ENCODE results near the gene CARD9.

The CARD9 gene

DNA sequence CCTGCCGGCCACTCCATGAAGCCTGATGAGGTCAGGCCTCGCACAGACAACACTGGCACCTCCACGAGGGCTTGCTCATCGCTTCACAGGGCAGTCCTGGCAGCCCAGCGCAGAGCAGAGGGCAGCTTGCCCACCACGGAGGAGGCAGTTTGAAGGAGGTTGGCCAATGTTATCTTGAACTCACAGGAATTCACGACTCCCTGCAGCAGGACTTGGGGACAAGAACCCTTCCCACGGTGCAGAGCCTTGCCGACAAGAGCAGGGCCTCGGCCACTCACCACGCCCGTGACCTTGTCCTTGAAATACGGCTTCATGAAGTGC is 21.5 kb upstream of the CARD9 start:
- Mint-ChIP-seq H3K4me3 (no peak overlapping the region), H3K4me1 (ENCODE audit: low read depth) (peaks cover 12% of the 10 kb centered on the region), H3K27me3 (no peaks in the 10 kb centered on the region), H3K36me3 (peaks cover 8% of the 10 kb centered on the region), H3K27ac (no peak overlapping the region), H3K9me3 (ENCODE audit: low read depth) (no peaks in the 10 kb centered on the region)

DNA sequence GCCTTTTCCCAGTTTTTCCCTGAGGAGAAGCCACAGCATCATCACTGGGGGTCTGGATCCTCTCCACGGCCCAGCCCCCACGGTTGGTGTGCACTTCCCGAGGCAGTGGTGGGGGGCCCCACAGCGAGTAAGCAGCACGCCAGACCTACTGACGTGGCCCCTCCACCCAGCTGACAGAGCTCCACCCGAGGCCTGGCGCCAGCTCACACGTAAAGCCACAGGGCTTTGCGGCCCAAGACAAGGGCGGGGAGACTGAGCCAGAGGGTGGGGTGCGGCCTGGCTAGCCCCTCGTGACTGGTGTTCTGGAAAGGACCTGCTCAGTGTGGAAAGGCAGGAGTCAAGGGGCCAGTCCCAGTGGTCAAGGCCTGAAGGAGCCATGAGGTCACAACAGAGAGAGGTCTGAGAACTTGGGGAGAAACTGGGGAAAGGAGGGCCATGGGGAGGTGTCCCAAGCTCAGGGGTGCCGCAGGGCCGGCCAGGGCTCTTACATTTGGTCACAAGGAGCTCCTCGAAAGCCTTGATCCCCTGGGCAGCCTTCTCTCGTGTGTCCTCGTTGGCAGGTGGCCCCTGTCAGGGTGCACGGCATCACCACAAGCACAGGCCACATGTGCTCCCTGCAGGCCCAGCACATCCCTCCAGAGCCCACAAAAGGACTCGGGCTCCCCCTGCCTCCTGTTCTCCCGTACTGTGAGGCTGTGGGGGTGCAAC is 21.0 kb upstream of the CARD9 start:
- Mint-ChIP-seq H3K27ac (no peak overlapping the region), H3K27me3 (no peaks in the 10 kb centered on the region), H3K4me1 (ENCODE audit: low read depth) (peaks cover 12% of the 10 kb centered on the region), H3K36me3 (peaks cover 8% of the 10 kb centered on the region), H3K9me3 (ENCODE audit: low read depth) (no peaks in the 10 kb centered on the region), H3K4me3 (no peak overlapping the region)

DNA sequence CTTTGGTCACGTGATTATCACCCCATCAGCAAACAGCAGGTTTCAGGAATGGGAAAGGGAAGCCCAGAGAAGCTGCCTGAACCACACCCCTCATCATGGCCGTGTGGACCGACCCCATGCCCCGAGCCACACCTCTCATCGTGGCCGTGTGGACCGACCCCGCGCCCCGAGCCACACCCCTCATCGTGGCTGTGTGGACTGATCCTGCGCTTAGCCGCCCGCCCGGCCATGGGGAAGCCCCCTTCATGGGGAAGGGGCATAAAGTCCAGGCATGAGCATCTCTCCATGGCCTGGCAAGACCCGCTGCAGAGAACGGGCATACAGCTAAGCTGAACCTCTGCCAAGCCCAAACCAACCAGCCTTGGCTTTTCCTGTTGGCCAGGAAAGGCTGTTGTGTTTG is 20.1 kb upstream of the CARD9 start:
- Mint-ChIP-seq H3K4me3 (no peak overlapping the region), H3K27ac (no peak overlapping the region), H3K36me3 (peaks cover 5% of the 10 kb centered on the region), H3K9me3 (ENCODE audit: low read depth) (no peaks in the 10 kb centered on the region), H3K27me3 (no peaks in the 10 kb centered on the region), H3K4me1 (ENCODE audit: low read depth) (peaks cover 4% of the 10 kb centered on the region)

DNA sequence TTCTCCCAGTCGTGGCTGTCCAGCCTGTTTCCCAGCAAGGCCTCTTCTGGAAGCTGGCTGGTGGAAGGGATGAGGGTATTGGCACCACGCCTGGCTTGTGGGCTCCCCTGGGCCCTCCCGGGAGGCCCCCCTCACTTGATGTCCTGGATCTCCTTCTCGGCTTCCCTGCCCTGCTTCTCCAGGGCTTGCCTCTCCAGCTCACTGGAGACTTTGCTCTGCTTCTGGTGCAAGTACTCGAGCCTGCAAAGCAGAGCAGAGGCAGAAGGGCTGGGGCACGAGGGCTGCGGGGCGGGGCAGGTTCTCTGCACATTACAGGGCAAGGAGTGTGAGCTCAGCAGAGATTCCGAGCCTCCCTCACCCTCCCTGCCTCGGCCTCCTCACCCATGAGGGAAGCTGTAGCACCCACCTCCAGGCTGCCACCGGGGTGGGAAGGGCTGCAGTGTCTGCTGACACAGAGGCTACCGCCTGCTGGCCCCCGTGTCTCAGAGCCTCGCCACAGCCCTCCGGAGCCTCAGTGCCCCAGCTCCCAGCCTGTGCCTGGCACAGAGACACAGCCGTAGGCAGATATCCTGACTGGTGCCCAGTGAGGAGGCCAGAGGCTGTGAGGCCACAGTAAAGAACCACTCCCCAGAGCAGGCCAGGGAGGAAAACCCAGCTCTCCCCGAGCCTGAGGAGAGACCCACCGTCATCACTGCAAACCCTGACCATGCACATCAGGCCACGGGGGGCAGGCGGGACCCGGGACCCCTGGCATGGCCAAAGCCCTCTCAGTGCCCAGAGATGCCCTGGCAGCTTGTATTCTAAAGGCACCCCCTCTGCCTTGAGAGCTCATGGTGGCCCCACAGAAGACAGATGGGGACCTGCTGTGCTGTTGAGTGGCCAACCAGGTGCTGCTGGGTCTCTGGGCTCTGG is 19.3 kb upstream of the CARD9 start:
- Mint-ChIP-seq H3K36me3 (peaks cover 7% of the 10 kb centered on the region), H3K4me1 (ENCODE audit: low read depth) (no peaks in the 10 kb centered on the region)

DNA sequence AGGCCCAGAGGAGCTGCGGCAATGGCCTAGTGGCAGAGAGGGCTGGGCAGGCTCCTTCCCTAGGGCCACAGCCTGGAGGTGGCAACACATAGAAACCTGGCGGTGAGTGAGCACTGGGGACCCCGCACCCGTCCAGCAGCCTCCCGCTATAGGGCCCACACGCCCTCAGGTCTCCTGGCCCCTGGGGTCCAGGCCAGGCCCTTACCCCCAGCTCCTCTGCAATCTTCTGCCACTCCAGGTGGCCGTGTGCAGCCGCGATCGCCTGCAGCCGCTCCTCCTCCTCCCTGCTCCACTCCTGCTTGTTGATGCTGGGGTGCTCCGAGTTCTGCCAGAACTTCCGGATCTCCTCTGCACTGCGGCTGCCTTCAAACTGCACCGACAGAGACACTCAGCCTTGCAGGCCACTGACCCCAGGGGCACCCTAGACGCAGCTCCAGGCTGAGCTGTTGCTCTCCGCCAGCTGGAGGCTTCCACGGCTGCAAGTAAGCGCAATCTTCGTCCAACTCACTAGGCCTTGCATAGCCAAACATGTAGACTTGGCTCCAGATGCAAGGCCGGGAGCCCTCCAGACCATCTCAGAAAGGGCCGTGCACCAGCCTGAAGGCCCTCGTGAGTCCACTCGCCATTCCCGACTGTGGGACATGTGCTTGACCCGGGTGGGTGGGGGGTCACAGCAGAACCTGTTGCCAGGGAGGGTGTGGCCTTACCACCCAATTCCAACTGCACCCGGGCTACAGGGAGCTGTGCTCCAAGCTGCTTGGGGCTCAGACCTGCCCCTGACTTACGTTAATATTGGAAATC is 18.5 kb upstream of the CARD9 start:
- H3K27me3 Mint-ChIP-seq, result no peaks in the 10 kb centered on the region
- no peaks in the 10 kb centered on the region for H3K4me1 Mint-ChIP-seq (ENCODE audit: low read depth)
- H3K9me3 Mint-ChIP-seq (ENCODE audit: low read depth), result no peaks in the 10 kb centered on the region
- peaks cover 10% of the 10 kb centered on the region for H3K36me3 Mint-ChIP-seq
- H3K27ac Mint-ChIP-seq, result no peak overlapping the region
- H3K4me3 Mint-ChIP-seq, result no peak overlapping the region

More for the DNA sequence above, 19.3 kb upstream of the CARD9 start:
- Mint-ChIP-seq H3K27ac (no peak overlapping the region), H3K27me3 (no peaks in the 10 kb centered on the region), H3K9me3 (ENCODE audit: low read depth) (no peaks in the 10 kb centered on the region), H3K4me3 (no peak overlapping the region)

DNA sequence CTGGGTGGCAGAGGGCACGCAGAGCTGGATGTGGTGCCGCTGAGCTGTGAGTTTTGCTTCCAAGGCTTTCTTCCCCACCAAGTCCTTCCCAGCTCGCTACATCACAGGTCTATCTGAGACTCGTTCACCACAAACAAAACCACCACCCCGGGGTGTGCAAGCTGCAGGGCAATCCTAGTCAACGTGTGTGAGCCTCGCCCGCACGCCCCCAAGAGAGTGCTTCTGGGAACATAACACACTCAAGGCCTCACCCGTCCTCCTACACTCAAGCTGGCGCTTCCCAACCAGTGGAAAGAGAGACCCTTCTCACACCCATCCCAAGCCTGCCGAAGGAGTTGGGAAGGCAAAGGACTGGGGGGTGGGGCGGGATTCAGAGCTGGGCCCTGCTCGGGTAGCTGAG is 15.9 kb upstream of the CARD9 start:
- H3K4me1 Mint-ChIP-seq (ENCODE audit: low read depth), result peaks cover 19% of the 10 kb centered on the region
- H3K9me3 Mint-ChIP-seq (ENCODE audit: low read depth), result no peaks in the 10 kb centered on the region
- no peak overlapping the region for H3K27ac Mint-ChIP-seq
- H3K4me3 Mint-ChIP-seq, result no peak overlapping the region
- no peaks in the 10 kb centered on the region for H3K27me3 Mint-ChIP-seq
- H3K36me3 Mint-ChIP-seq, result peaks cover 17% of the 10 kb centered on the region

DNA sequence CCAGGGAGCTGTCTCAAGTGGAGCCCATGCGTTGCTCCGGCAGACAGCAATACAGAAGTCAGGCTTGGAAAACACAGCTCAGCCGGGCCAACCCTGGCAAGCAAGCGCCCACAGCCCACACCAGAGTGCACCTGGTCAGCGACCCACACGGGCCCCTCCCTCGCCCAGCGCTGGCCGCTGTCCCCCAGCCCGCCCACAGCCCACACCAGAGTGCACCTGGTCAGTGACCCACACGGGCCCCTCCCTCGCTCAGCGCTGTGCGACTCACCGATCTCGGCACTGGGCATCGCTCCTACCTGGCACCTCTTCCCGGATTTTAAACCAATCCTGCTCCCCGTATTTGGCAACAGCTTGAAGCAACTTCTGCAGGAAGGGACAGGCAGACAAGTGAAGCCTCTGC is 13.7 kb upstream of the CARD9 start:
- H3K4me3 Mint-ChIP-seq, result no peak overlapping the region
- H3K27me3 Mint-ChIP-seq, result no peaks in the 10 kb centered on the region
- H3K9me3 Mint-ChIP-seq (ENCODE audit: low read depth), result no peaks in the 10 kb centered on the region
- peaks cover 19% of the 10 kb centered on the region for H3K4me1 Mint-ChIP-seq (ENCODE audit: low read depth)
- peaks cover 20% of the 10 kb centered on the region for H3K36me3 Mint-ChIP-seq
- no peak overlapping the region for H3K27ac Mint-ChIP-seq

DNA sequence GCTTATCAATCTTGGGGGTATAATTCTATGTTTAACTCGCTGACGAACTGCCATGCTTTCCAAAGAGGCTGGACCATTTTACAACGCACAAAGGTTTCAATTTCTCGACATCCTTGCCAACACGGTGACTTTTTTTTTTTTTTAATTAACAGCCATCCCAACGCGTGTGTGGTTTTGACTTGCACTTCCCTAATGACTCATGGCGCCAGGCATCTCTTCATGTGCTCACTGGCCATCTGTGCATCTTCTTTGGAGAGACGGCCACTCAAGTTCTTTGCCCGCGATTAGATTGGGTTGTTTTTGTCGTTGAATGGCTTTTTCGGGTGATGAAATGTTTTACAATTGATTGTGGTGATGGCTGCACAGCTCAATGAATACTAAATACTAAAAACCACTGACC is 12.5 kb upstream of the CARD9 start:
- Mint-ChIP-seq H3K36me3 (peaks cover 16% of the 10 kb centered on the region), H3K9me3 (ENCODE audit: low read depth) (no peaks in the 10 kb centered on the region), H3K4me3 (no peak overlapping the region), H3K27me3 (no peaks in the 10 kb centered on the region), H3K27ac (no peak overlapping the region), H3K4me1 (ENCODE audit: low read depth) (peaks cover 19% of the 10 kb centered on the region)

DNA sequence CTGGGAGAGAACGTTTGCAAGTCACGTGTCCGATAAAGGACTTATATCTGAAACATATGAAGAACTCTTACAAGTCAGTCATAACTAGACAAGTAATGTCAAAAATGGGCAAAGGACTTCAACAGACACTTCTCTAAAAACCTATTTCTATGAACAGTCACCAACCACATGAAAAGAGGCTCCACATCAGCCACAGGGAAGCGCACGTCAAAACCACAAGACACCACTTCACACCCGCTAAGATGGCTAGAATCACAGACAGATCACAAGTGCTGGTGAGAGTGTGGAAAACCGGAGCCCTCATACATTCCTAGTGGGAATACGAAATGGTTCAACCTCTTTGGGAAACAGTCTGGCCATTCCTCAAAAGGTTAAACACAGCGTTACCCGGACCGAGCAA is 11.5 kb upstream of the CARD9 start:
- H3K4me3 Mint-ChIP-seq, result peak overlapping the region; percentile 25
- H3K36me3 Mint-ChIP-seq, result peaks cover 16% of the 10 kb centered on the region
- no peaks in the 10 kb centered on the region for H3K27me3 Mint-ChIP-seq
- peaks cover 19% of the 10 kb centered on the region for H3K4me1 Mint-ChIP-seq (ENCODE audit: low read depth)
- no peaks in the 10 kb centered on the region for H3K9me3 Mint-ChIP-seq (ENCODE audit: low read depth)
- H3K27ac Mint-ChIP-seq, result peak overlapping the region; percentile 43

DNA sequence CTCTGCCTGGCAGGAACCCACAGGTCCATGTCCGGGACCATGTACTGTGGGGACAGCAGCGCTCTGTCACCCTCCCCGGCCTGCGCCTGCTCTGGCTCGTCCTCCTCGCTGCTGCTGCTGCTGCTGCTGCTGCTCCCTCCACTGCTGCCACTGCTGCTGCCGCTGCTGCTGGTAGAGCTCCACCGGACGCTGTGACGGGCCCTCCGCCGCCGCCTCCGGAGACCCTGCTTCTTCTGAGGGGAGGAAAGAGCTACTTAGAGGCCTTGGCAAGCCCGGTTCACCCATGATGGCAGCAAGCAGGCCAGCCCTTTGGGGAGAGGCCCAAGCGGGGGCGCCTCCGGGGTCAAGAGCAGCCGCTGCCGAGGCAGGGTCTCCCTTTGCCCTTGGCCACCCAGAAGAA is 10.0 kb upstream of the CARD9 start:
- Mint-ChIP-seq H3K27ac (no peak overlapping the region), H3K9me3 (ENCODE audit: low read depth) (no peaks in the 10 kb centered on the region), H3K4me1 (ENCODE audit: low read depth) (peaks cover 19% of the 10 kb centered on the region), H3K27me3 (no peaks in the 10 kb centered on the region), H3K36me3 (peaks cover 14% of the 10 kb centered on the region), H3K4me3 (no peak overlapping the region)

DNA sequence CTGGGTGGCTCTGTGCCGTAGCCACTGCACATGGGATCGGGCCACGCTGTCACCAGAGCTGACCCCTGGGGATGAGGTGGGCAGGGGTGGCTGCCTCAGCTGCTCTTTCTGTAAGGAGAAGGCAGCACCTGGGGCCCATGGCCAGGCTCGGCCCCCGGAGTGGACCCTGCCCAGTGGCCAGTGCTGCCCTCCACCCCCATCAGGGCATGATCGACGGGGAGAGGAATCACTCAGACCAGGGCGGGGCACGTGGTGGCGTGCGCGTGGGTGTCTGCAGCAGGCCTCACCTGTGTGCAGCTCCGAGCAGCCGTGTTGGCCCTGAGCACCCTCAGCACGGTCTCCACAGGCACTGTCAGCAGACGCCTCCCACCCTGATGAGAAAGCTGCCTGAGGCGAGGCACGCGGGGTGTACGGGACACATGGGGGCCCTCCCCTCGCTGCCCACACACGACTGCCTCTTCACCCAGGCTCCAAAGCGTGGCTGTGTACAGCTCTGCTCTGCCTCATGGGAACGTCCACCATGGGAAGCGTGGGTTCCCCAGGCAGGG is 8.6 kb upstream of the CARD9 start:
- no peaks in the 10 kb centered on the region for H3K27me3 Mint-ChIP-seq
- peaks cover 19% of the 10 kb centered on the region for H3K4me1 Mint-ChIP-seq (ENCODE audit: low read depth)
- peaks cover 10% of the 10 kb centered on the region for H3K36me3 Mint-ChIP-seq
- H3K9me3 Mint-ChIP-seq (ENCODE audit: low read depth), result no peaks in the 10 kb centered on the region
- H3K4me3 Mint-ChIP-seq, result no peak overlapping the region
- no peak overlapping the region for H3K27ac Mint-ChIP-seq

DNA sequence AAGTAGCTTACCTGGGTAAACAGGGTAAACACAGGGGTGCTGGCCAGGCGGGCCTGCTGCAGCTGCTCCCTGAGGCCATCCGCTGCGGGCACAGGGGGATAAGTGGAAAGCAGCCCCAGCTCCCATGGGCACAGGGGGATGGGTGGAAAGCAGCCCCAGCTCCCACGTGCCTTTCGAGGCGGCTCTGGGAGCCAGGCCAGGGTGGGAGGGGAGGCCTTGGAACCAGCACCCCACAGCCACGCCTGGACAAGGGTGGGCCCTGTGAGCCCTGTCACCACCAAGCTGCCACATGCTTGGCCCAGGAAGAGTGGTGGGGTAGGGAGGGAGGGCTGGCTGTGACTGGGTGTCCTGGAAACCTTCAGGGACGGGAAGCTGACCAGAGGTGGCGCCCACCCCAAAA is 7.8 kb upstream of the CARD9 start:
- Mint-ChIP-seq H3K4me3 (no peak overlapping the region), H3K27me3 (no peaks in the 10 kb centered on the region), H3K4me1 (ENCODE audit: low read depth) (peaks cover 19% of the 10 kb centered on the region), H3K27ac (no peak overlapping the region), H3K9me3 (ENCODE audit: low read depth) (no peaks in the 10 kb centered on the region), H3K36me3 (peaks cover 10% of the 10 kb centered on the region)

DNA sequence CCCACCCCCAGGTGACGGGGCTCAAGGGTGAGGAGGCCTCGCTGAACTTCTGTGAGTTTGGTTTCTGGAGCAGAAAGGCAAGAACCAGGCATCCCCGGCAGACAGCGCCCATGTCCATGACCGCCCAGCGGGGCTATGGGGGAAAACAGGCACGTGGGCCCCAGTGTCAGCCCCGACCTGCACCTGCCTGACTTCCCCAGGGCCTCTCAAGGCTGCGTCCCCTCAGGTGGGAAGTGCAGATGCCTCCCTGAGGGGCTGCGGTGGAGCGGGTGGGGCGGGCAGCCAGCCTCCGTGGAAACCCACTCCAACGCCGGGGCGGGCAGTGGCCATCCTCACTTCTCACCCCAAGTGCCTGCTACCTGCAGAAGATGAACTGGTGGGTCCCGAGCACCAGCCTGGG is 6.9 kb upstream of the CARD9 start:
- peaks cover 9% of the 10 kb centered on the region for H3K4me1 Mint-ChIP-seq (ENCODE audit: low read depth)
- H3K36me3 Mint-ChIP-seq, result peaks cover 10% of the 10 kb centered on the region

DNA sequence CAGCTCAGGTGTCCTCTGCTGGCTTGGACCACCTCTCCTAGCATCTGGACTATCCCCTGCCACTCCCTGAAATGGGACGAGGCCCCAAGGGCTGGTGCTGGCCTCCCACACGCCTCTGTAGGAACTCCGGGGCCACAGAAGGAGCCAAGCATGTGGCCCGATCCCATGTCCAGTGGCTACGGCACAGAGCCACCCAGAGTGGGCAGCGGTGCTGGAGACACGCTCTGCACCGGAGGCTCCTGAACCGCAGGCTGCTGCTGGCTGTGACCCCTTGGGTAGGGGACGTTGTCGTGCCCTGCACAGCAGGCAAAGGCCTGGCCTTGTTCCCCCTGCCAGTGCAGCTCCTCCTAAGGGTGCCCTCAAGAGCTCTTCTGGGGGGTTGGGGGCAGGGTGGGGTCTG is 6.4 kb upstream of the CARD9 start:
- H3K27me3 Mint-ChIP-seq, result no peaks in the 10 kb centered on the region
- no peaks in the 10 kb centered on the region for H3K9me3 Mint-ChIP-seq (ENCODE audit: low read depth)
- peaks cover 4% of the 10 kb centered on the region for H3K4me1 Mint-ChIP-seq (ENCODE audit: low read depth)
- no peak overlapping the region for H3K27ac Mint-ChIP-seq
- H3K36me3 Mint-ChIP-seq, result peaks cover 7% of the 10 kb centered on the region
- no peak overlapping the region for H3K4me3 Mint-ChIP-seq

More for the DNA sequence above, 6.9 kb upstream of the CARD9 start:
- Mint-ChIP-seq H3K4me3 (no peak overlapping the region), H3K27me3 (no peaks in the 10 kb centered on the region), H3K27ac (no peak overlapping the region), H3K9me3 (ENCODE audit: low read depth) (no peaks in the 10 kb centered on the region)

DNA sequence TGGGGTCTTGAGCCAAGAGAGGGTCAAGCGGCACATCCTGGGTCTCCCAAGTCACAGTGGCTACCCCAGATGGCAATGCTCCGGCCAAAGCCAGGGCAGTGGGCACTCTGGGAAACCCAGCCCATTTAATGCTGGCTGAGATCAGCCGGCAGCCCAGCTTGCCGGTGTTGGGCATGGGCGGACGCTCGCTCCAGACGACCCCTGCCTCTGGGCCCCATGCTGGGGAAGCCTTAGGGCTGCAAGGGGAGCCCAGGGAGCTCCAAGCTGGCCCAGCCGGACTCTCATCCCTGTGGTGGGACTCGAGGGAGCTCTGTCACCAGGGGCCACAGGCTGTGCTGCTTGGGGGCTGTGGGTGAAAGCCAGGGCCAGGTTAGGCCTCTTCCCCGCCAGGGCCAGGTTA is 5.9 kb upstream of the CARD9 start:
- H3K27me3 Mint-ChIP-seq, result no peaks in the 10 kb centered on the region
- peaks cover 2% of the 10 kb centered on the region for H3K36me3 Mint-ChIP-seq
- no peak overlapping the region for H3K27ac Mint-ChIP-seq
- H3K9me3 Mint-ChIP-seq (ENCODE audit: low read depth), result no peaks in the 10 kb centered on the region
- no peak overlapping the region for H3K4me3 Mint-ChIP-seq
- peaks cover 3% of the 10 kb centered on the region for H3K4me1 Mint-ChIP-seq (ENCODE audit: low read depth)
